ENCODE data around the gene ADARB1.

The ADARB1 gene

DNA sequence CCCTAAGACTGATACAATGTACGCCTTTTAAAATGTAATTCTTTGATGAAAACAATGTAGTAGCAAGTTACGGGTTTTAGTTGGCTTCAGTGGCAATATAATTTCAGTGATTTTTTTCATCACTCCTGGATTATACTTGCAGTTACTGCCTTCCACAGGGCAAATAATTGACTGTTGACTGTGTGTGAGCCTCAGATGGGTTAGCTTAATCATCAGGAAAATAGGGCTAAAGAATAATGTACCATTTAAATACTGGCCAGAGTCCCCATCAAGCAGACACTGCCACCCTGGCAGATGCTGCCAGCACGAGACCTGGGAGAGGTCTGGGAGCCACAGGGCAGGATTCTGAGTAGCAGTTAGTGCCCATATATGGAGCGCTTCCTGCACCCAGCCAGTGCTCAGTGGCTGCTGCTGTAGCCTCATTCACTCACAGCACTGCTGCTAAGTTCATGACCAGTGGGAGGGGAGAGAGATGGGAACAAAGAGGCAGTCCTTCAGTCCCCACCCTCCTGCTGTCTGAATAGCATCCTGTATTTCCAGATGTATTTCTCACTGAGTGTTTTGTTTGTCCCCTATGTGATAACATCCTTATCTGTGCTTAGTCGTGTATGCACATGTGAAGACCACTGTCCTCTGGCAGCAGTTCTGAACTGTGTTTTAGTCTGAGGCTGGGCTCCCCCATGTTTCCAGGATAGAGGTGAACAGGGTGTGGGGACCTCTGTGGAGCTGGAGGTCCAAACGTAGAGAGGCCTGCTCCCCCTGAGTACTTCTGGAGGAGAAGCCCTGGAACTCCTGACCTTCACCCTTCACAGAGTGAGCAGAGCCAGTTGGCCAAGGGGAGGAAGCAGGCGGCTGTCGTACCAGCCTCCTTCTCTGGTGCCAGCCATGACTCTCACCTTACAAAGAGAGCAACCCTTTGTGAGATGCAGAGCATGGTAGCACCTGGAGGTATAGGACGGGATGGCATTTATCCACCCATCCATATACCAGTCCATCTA lies 80.4 kb downstream of the ADARB1 start:
- FAIRE-seq: no peak

DNA sequence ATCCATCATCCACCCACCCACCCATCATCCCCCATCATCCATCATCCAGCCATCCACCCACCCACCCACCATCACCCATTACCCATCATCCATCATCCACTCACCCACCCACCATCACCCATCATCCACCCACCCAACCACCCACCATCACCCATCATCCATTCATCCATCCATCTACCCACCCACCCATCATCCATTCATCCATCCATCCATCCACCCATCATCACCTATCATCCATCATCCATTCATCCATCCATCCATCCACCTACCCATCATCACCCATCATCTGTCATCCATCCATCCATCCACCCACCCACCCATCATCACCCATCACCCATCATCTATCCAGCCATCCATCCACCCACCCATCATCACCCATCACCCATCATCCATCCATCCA lies 81.5 kb downstream of the ADARB1 start:
- FAIRE-seq: no peak

DNA sequence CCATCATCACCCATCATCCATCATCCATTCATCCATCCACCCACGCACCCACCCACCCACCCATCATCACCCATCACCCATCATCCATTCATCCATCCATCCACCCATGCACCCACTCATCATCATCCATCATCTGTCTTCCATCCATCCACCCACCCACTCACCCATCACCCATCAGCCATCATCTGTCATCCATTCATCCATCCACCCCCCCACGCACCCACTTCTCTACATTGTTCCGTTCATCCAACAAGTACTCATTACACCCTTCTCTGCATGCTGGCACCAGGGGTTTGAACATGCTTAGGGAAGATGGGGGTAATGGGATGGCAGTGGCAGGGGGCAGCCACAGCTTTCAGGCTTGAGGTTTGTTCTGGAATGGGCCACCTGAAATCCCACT lies 82.1 kb downstream of the ADARB1 start:
- no peak for FAIRE-seq

DNA sequence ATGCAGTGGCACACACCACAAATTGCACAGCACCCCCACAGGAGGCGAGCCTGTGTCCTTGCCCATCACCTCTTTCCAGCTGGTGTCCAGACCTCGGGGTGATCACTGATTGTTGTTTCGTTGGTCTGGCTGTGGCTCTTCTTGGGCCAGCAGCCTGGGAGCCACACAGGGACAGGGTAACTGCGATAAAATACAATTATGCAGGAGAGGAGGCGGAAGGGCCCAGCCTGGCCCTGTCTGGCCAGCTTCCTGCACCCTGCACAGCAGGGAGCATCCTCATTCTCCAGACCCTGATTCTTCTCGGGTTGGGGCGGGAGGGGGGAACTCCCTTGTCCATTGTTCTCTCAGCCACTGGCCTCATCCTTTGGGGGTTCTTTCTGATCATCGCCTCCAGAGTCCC lies 83.6 kb downstream of the ADARB1 start:
- no peak for FAIRE-seq

DNA sequence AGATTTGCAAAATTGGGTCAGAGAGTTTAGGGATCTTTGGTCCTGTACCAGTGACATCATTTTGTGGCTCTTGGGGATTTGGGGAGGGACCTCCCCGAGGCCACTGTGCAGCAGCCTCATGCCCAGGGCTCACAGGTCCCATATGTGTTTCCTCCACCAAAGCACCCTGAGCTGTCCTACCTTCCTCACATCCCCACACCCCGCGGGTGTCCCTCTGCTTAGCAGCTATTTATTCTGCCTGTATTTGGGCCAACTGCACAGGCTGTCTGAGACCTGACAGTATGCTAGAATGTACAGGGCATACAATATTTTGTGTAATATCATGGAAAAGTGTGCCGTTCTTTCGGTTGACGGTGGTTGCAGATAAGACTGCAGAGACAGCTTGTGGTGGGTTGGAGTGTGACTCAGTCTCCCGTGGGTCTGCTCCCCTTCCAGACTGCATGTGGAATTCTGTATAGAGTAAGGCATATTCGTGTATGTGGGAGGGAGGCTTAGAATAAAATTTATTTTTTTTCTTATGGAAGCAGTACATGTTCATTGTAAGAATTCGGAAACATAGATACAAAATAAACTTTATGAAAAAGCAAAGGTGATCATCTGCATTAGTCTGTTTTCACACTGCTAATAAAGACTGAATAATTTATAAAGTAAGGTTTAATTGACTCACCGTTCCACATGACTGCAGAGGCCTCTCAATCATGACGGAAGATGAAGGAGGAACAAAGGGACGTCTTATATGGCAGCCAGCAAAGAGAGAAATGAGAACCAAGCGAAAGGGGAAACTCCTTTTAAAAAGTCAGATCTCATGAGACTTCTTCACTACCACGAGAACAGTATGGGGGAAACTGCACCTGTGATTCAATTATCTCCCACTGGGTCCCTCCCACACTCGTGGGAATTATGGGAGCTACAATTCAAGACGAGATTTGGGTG lies 84.4 kb downstream of the ADARB1 start:
- no peak for FAIRE-seq

DNA sequence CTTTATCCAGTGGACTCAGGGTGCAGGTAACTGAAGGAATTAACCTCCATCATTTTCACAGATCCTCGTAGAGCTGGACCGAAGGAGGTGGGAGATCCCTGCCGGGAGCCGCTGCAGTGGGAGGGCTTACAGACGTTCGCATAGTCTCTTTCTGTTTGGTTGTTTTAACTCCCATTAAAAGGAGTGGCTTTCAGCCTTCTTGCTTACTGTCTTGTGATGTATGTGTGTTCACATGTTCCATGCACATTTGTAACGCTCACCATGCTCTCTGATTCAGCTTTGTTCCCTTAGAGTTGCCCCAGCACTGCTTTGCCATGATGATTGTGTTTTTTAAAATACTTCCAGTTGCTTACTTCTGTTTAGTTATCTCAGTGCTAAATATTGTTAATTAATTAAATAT lies 85.8 kb downstream of the ADARB1 start:
- no peak for FAIRE-seq

DNA sequence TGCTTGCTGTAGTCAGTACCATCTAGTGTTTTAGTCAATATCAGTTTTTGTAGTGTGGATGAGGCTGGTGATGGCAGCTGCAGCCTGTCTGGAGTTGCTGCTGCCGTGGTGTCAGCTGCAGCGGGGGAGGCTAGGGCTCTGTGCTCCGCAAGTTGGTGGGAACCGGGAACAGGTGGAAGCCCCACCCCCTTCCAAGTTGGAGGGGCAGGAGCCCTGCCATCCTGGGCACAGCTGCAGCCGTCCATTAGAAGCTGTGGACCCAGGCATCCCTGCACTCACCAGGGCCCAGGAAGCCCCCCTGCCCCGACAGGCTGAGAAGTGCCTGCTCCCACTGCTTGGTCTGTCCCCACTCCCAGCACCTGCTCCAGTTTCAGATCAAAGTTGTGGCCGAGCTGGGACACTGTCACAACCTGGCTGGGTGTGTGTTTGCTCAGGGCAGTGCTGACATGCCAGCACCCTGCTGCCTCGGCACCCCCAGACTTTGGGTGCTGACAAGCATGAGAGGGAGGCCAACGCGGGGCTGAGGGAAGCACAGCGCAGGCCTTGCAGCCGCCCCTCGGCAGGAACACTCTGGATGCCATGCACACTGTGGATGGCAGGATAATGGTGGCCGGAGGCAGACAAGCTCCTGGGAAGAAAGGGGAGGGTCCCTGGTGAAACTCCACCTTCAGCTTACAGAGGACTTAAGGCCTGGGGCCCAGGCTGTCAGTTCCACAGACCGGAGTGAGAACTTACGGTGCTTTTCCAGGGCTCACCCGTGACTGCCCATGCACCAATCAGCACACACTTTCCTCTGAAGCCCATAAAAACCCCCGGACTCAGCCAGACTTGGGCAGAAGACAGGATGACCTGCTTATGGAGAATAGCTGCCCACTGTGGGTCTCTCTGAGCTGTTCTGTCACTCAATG lies 86.9 kb downstream of the ADARB1 start:
- no peak for FAIRE-seq

DNA sequence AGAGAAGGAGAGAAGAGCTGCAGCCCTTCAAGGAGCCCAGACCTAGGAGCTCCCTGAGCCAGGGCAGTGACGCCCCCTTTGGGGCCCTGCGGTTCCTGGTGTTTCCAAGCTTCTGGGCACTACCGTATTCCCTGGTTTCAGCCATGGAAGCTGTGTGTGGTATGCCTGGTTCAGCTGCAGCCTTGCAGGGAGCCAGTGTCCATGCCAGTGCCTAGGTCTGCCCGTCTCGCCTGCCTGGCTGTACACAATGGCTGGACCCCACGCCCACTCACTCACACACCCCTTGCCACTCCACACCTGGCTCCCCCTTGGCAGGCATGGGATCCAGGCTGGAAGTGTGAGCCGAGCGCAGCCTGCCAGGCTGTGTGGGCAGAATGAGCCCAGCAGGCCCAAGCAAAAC lies 87.7 kb downstream of the ADARB1 start:
- no peak for FAIRE-seq

DNA sequence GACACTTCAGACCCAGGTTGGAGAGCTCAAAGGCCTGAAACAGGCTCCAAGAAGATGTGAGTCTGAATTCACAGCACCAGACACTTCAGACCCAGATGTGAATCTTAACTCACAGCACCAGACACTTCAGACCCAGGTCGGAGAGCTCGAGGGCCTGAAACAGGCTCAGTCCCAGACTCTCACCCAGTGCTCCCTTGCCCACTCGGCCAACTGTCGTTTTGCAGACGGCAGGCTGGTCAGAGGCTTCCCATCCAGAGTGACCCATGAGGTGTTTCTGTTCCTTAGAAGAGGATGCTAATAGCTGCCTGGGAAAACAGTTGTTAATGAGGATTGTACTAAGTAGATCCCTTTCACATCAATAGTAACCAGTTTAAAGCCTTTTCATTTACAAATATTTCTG lies 88.4 kb downstream of the ADARB1 start:
- FAIRE-seq: no peak

DNA sequence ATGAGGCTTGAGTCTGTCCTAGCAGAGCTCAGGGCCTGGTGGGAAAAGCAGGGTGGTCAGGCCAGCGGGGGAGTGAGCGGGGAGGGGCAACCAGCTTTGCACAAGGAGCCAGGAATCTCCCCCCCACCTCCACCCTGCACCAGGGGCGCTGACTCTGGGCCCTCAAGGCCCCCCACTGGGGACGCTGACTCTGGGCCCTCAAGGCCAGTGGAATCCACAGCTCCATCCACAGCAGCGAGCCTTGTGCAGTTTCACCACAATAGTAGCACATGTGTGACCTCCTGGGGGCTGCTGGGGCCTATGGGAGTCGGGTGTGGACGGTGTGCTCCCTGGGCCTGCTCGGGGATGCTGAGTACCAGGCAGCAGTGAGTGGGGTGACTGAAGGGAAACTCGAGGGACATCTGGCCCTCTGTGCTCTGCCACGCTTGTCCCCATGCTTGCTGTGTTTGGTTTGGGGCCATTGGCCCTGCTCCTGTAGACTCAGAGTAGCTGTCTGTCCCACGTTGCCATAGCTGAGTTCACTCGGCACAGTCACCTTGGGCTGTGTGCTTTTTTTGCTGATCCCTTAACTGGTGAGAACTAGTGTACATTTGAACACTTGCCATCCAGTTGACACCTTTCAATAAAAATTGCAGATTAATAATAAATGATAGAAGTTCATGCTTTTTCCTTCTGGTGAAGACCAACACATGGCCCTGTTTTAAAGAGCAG lies 89.2 kb downstream of the ADARB1 start:
- no peak for FAIRE-seq

DNA sequence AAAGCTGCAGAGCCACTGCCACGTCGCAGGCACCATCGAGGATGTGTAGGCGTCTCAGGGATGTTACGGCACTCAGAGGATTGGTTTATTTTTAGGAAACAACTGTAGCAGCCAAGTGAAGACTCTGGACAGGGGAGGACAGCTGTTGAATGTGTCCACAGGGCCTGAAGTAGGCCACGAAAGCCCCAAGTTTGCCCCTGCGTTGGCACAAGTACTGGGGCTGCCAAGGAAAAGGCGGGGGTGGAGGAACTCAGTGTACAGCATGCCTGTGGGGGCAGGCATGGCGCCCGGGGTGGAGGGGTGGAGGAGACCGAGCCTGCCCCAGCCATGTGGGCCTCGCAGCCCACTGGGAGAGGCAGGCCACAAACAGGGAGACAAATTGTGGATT lies 89.7 kb downstream of the ADARB1 start:
- FAIRE-seq: no peak

DNA sequence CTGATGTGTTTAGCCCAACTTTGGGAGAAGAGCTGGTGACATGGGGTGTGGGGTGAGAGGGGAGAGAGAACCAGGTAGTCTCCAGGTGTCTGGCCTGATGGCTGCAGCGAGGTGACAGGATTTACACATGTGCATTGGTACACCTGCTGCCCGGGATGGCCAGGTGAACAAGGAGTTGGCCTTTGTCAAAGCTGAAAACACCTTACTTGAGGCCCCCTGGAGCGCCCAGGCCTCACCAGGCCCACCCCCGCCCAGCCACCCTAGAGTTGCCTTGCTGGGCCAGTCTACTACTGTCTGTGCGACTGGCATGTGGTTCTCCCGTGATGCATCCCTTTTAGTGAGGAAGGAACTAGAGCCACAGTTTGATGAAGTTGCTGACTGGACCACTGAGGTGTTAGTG lies 90.5 kb downstream of the ADARB1 start:
- no peak for FAIRE-seq

DNA sequence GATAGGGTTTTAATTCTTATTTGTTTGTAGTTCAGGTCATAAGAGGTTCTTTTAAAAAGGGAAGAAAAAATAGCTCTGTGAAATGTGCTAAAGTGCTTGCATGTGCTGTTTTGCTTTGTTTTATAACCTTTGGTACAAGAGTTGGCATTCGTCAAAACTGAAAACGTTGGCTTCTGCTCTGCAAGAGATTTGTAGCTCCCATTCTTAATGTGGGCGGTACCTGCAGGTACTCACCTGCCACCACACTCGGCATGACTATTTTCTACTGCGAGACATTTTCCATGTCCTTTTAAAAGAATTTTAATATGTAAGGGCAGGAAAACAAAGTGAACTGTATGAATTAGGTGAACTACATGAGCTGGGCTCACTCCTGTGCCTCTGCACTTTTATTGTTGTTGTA lies 92.6 kb downstream of the ADARB1 start:
- no peak for FAIRE-seq

DNA sequence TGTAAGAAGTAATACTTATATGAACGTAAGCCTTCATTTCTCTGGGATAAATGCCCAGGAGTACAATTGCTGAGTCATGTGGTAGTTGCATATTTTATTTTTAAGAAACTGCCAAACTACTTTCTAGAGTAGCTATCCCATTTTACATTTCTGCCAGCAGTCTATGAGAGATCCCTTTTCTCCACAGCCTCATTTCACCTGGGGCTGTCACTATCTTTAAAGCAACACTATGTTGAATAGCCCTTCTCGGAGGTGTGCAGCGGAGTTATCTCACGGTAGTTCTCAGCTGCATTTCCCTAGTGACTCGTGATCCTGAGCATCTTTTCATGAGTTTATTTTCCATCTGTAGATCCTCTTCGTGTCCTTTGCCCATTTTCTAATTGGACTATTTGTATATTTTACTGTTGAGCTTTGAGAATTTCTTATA lies 93.4 kb downstream of the ADARB1 start:
- no peak for FAIRE-seq

DNA sequence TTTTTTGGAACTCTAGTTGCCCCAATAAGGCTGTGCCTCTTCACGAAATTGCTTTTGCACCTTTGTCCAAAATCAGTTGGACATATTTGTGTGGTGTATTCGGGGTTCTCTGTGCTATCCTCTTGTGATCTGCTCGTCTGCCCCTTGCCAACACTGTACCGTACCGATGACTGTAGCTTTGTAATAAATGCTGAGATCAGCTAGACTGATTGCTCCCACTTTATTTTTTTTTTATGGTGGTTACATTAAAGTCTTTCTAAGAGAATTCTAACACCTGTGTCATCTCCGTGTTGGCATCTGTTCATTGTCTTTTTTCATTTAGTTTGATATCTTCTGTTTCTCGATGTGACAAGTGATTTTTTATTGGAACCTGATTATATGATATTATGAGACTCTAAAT lies 94.1 kb downstream of the ADARB1 start:
- FAIRE-seq: no peak

DNA sequence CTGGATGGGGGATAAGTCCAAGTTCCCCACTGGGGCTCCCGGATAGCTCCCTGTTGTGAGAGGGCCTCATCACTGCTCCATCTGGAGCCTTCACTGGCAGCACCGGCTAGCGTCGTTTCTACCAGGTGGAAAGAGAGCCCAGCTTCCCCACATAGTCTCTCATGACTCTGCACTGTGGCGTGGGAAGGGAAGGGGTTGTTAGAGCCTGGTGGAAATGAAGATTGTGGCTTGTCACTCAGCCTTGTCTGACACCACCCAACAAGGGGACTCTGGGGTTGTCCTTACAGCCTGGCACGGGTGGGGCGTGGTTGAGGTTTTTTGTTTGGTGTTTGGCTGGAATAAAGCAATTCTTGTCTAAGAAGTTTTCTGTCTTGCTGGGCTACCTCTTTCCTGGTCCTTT lies 94.6 kb downstream of the ADARB1 start:
- FAIRE-seq: no peak

DNA sequence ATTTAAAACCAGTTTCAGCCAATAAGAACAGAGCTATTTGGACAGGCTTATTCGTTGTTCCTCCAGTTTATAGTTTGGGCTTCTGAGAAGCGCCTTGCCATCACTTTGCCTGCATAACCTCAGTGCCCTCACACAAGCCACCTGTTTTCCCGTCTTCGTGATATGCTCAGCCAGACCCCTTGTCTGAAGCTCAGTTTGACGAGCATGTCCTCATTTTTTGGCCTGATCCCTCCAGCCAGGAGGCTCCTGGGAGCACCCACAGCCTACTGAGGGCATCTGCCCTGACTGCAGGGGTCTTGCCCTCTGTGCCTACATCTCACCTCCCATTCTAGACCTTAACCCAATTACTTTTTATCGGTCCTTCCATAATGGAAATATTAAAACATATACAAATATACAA lies 95.3 kb downstream of the ADARB1 start:
- no peak for FAIRE-seq

DNA sequence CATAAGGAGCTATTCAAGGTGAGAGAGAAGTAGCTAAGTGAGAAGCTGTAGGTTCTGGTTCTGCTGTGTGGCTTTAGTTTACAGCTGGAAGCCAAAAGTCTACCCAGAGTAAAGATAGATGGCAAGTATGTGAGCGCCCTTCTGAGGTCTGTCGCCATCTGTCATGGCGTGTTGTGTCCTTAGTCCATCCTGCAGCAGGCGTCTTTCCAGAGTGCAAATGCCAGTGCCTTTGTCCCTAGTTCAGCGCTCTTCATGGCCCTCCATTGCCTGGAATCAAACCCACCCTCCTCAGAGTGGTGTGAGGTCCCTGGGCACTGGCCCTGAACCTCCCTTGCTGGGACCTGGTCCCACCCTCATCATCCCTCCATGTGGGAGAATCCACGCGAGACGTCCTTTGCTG lies 96.6 kb downstream of the ADARB1 start:
- FAIRE-seq: no peak

DNA sequence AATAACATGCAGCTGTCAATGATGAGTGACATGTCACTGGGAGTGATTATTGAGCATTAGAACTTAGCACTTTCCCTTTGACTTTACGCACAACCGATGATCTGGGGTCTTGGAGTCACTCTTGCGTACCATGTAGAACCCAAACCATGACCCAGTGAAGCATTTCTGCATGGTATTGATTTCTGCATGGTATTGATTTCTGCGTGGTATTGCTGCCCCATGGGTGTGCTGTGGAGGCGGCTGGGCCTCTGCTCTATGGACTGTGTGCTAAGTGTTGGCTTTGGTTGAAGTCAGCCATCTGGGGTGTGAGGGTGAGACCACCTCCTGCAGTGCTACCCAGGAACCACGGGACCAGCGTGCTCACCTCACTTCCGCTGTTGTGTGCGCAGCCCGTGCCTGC lies 98.0 kb downstream of the ADARB1 start:
- FAIRE-seq: no peak

DNA sequence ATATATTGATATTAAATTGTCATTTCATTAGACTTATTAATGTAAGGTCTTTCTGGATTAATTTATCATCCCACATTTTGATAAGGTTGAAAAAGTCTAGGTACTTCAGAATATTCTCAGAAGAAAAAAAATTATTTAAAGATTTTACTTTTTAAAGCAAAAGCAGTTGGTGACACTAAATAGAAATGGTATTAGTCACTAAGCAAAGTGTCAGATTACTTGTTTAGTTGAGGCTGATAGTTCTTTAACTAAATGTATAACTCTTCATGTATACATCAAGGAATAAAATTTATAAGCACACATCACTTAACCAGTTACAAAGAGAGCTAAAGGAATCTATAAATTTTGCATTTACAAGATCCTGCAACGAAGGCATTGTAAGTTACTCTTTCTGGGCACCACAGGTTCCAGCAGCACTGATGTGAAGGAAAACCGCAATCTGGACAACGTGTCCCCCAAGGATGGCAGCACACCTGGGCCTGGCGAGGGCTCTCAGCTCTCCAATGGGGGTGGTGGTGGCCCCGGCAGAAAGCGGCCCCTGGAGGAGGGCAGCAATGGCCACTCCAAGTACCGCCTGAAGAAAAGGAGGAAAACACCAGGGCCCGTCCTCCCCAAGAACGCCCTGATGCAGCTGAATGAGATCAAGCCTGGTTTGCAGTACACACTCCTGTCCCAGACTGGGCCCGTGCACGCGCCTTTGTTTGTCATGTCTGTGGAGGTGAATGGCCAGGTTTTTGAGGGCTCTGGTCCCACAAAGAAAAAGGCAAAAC lies 101.1 kb downstream of the ADARB1 start:
- no peak for FAIRE-seq

DNA sequence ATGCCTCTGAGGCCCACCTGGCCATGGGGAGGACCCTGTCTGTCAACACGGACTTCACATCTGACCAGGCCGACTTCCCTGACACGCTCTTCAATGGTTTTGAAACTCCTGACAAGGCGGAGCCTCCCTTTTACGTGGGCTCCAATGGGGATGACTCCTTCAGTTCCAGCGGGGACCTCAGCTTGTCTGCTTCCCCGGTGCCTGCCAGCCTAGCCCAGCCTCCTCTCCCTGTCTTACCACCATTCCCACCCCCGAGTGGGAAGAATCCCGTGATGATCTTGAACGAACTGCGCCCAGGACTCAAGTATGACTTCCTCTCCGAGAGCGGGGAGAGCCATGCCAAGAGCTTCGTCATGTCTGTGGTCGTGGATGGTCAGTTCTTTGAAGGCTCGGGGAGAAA lies 101.8 kb downstream of the ADARB1 start:
- no peak for FAIRE-seq
